Measurements from ENCODE around the gene VAPB. TPM values are rescaled to one million over a fixed set of nuclear protein-coding genes. Genes with fewer than 3 reads are reported as not detected.

The VAPB gene
- total RNA-seq, 1 experiment from 2014 or later, result 65.1 TPM

DNA sequence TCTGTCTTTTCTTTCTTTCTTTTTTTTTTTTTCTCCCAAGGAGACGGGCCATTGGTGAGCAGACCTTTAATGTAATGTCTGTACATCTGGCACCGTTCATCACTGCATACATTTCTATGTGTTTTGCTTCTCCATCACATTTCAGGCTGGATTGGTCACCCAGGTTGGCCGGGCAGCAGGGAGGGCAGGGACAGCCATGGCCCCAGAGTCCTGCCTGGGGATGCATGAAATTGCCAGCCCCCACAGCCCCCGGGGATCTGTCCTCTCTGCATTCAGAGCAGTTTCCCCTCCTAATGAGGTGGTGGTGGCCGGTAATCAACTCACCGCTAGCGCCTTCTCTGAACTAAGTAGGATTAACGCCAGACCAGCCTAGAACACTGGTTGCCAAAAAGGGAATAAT, 75.8 kb downstream of the VAPB start:
- H2AFZ ChIP-seq (ENCODE audit: low read length), result no peak overlapping the region
- no peak overlapping the region for H4K5ac ChIP-seq (ENCODE audit: insufficient read length, low read depth, low read length)
- no peak overlapping the region for H2AK5ac ChIP-seq (ENCODE audit: insufficient read length, low read length)
- Mint-ChIP-seq H3K4me3 (no peak overlapping the region), H3K9me3 (peaks cover 2 to 6% of the 10 kb centered on the region in 2 experiments; a peak in 3 of 5 replicates), H3K4me1 (peaks cover 4 to 9% of the 10 kb centered on the region in 2 experiments; a peak in 3 of 4 replicates), H3K27me3 (ENCODE audit: low read depth) (no peaks in the 10 kb centered on the region), H3K27ac (no peak overlapping the region), H3K36me3 (ENCODE audit: insufficient read depth in 1 of 3, low read depth in 3 of 3) (peaks cover 0 to 7% (median 5%) of the 10 kb centered on the region in 3 experiments; a peak in 2 of 7 replicates)
- H3K4me1 ChIP-seq (ENCODE audit: insufficient read depth, low read length), result no peaks in the 10 kb centered on the region
- H2BK12ac ChIP-seq (ENCODE audit: insufficient read length, low read depth, low read length), result no peak overlapping the region
- H3K23ac ChIP-seq (ENCODE audit: insufficient read length, low read depth, low read length), result no peak overlapping the region
- H3K27ac ChIP-seq (ENCODE audit: insufficient read length, low read depth, low read length), result no peak overlapping the region
- no peak overlapping the region for H2BK15ac ChIP-seq (ENCODE audit: low read depth, low read length)
- TF ChIP-seq, protein P1, sequence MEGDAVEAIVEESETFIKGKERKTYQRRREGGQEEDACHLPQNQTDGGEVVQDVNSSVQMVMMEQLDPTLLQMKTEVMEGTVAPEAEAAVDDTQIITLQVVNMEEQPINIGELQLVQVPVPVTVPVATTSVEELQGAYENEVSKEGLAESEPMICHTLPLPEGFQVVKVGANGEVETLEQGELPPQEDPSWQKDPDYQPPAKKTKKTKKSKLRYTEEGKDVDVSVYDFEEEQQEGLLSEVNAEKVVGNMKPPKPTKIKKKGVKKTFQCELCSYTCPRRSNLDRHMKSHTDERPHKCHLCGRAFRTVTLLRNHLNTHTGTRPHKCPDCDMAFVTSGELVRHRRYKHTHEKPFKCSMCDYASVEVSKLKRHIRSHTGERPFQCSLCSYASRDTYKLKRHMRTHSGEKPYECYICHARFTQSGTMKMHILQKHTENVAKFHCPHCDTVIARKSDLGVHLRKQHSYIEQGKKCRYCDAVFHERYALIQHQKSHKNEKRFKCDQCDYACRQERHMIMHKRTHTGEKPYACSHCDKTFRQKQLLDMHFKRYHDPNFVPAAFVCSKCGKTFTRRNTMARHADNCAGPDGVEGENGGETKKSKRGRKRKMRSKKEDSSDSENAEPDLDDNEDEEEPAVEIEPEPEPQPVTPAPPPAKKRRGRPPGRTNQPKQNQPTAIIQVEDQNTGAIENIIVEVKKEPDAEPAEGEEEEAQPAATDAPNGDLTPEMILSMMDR (conservative IDR thresholded peaks at IDR 0.05), result no peak
- no peak overlapping the region for H3K4ac ChIP-seq (ENCODE audit: low read depth, low read length)
- DNase-seq, result no peak
- no peak overlapping the region for H3K56ac ChIP-seq (ENCODE audit: insufficient read length, low read depth, low read length)
- no peaks in the 10 kb centered on the region for H4K20me1 ChIP-seq (ENCODE audit: control insufficient read depth, insufficient read depth, insufficient read length)
- H3K79me2 ChIP-seq (ENCODE audit: insufficient read depth, low read length), result no peaks in the 10 kb centered on the region
- no peak overlapping the region for H3T11ph ChIP-seq (ENCODE audit: low read length)
- no peak overlapping the region for H3K14ac ChIP-seq (ENCODE audit: insufficient read depth, low read length)
- H4K91ac ChIP-seq (ENCODE audit: insufficient read length, low read depth, low read length), result no peak overlapping the region
- no peak overlapping the region for H3K18ac ChIP-seq (ENCODE audit: insufficient read length, low read depth, low read length)
- no peaks in the 10 kb centered on the region for H3K23me2 ChIP-seq (ENCODE audit: insufficient read length, low read depth, low read length, poor library complexity, severe bottlenecking)
- H3K4me2 ChIP-seq (ENCODE audit: insufficient read depth, insufficient read length, low read length), result no peak overlapping the region
- H3K9me3 ChIP-seq (ENCODE audit: control insufficient read depth, low read depth, low read length), result no peaks in the 10 kb centered on the region
- H3K9ac ChIP-seq (ENCODE audit: extremely low read depth, insufficient read length, low read length), result no peak overlapping the region
- H3K27me3 ChIP-seq (ENCODE audit: insufficient read depth, low read length), result no peaks in the 10 kb centered on the region
- H4K8ac ChIP-seq (replicated peaks; ENCODE audit: insufficient read length, low read depth, low read length), result no peak overlapping the region
- H3K79me1 ChIP-seq (ENCODE audit: insufficient read depth, low read depth, low read length, poor library complexity, severe bottlenecking), result no peaks in the 10 kb centered on the region
- H2BK5ac ChIP-seq (ENCODE audit: insufficient read length, low read length), result no peak overlapping the region
- H2BK120ac ChIP-seq (ENCODE audit: low read depth, low read length, poor library complexity, severe bottlenecking), result no peak overlapping the region
- no CpG with 5 or more reads among the region's 8 CpGs for WGBS (ENCODE audit: extremely low coverage, insufficient read length, low lambda C conversion rate)
- H2BK20ac ChIP-seq (ENCODE audit: low read depth, low read length, poor library complexity, severe bottlenecking), result no peak overlapping the region
